ENCODE data around the gene GDF11. TPM values are rescaled to one million over a fixed set of nuclear protein-coding genes. Genes with fewer than 3 reads are reported as not detected.

Gene GDF11
- total and polyA plus RNA-seq, 2 of the 8 experiments (the other 6 are each of a cell fraction or from before 2014, with no cell fraction given): 12.1 to 15.1 TPM

- Histone ChIP-seq H2BK15ac (ENCODE audit: low read length) (no peak overlapping the region; the same call in 1 of the 2 replicates), H3K56ac (replicated peaks; ENCODE audit: insufficient read length, low read depth, low read length) (no peak overlapping the region), H3K14ac (ENCODE audit: insufficient read length) (no peak overlapping the region), H3K27me3 (replicated peaks in 1 of 4; ENCODE audit: control insufficient read depth in 3 of 4, extremely low read depth in 1 of 4, insufficient read depth in 3 of 4, low read length in 3 of 4) (no peaks in the 10 kb centered on the region; a peak in 2 of 7 replicates), H3K9me3 (ENCODE audit: insufficient read depth in 2 of 2, low read depth in 1 of 2, low read length in 1 of 2) (no peaks in the 10 kb centered on the region), H4K20me1 (replicated peaks in 1 of 2; ENCODE audit: control insufficient read depth in 1 of 2, insufficient read depth in 2 of 2, low read length in 2 of 2) (peaks cover 0 to 2% of the 10 kb centered on the region in 2 experiments), H2BK5ac (ENCODE audit: low read depth, low read length) (peak overlapping the region; percentile 76; the same call in 1 of the 2 replicates), H3K4me3 (ENCODE audit: extremely low read depth in 1 of 4, insufficient read depth in 2 of 4, low read depth in 3 of 4, low read length in 4 of 4) (peak overlapping the region; percentile 77 to 95 (median 87)), H3K4me2 (ENCODE audit: insufficient read depth in 1 of 2, low read depth in 2 of 2, low read length in 2 of 2) (peak overlapping the region; percentile 87 to 89), H2BK120ac (replicated peaks; ENCODE audit: low read depth, low read length) (no peak overlapping the region), H2BK12ac (ENCODE audit: low read depth, low read length) (peak overlapping the region; percentile 77; the same call in 1 of the 2 replicates), H3K9ac (replicated peaks in 1 of 4; ENCODE audit: extremely low read depth in 1 of 4, low read depth in 3 of 4, low read length in 3 of 4) (peak overlapping the region; percentile 55 to 63 (median 60)), H2AFZ (ENCODE audit: low read length) (no peak overlapping the region), H4K8ac (ENCODE audit: extremely low read depth, insufficient read depth, low read length) (no peak overlapping the region), H2AK5ac (ENCODE audit: low read depth, low read length) (no peak overlapping the region), H4K91ac (replicated peaks; ENCODE audit: insufficient read length, low read length) (no peak overlapping the region), H3K79me2 (ENCODE audit: control insufficient read depth in 1 of 2, insufficient read depth in 2 of 2, low read length in 2 of 2) (peaks cover 0 to 9% of the 10 kb centered on the region in 2 experiments; a peak in 1 of 4 replicates), H3K27ac (ENCODE audit: low read depth, low read length) (peak overlapping the region; percentile 60), H3K23ac (ENCODE audit: insufficient read length) (no peak overlapping the region), H2BK20ac (ENCODE audit: low read length) (0 out of 2 replicates have a peak overlapping the region, but pooled peaks have one; percentile 32), H3K23me2 (ENCODE audit: low read depth, low read length) (peaks cover 12% of the 10 kb centered on the region), H4K5ac (ENCODE audit: insufficient read length, low read depth, low read length) (peak overlapping the region; percentile 7), H3K36me3 (ENCODE audit: control insufficient read depth in 2 of 4, insufficient read depth in 4 of 4, low read length in 3 of 4) (0 out of 8 replicates have a peak, but pooled peaks cover 0 to 4% (median 0%) of the 10 kb centered on the region in 4 experiments), H3K4ac (replicated peaks; ENCODE audit: insufficient read length, low read depth, low read length) (no peak overlapping the region), H3K18ac (ENCODE audit: extremely low read depth, low read length) (peak overlapping the region; percentile 95), H3K79me1 (ENCODE audit: low read depth, low read length) (peaks cover 5% of the 10 kb centered on the region), H3K4me1 (replicated peaks in 1 of 4; ENCODE audit: control insufficient read depth in 3 of 4, insufficient read depth in 4 of 4, low read length in 3 of 4) (peaks cover 10 to 27% (median 19%) of the 10 kb centered on the region in 4 experiments)
- ChIA-PET POLR2A (ENCODE audit: partially characterized antibody) (interaction anchor here (0.9 to 8.3 kb wide), 10 partner anchors 8 to 126 kb away, joined by 3 to 103 read pairs (median 5); partner anchors contain the start of genes CD63, ITGA7 and MMP19), CTCF (ENCODE audit: partially characterized antibody) (interaction anchor here (0.5 to 11.1 kb wide), 8 partner anchors 10 to 362 kb away, joined by 3 to 229 read pairs (median 10); partner anchors contain the start of genes CD63 and ITGA7)
- DNase-seq (ENCODE audit: low read depth in 1 of 2, low spot score in 2 of 2) (no peak), FAIRE-seq (no peak)
- 4% methylated on average over 13 of the region's 13 CpGs; no CpG with 5 or more reads in 1 of the 2 experiments for WGBS, 2 experiments (ENCODE audit: extremely low coverage in 1 of 2, insufficient coverage in 1 of 2, insufficient read length in 1 of 2, insufficient replicate concordance in 2 of 2, low coverage in 1 of 2, low lambda C conversion rate in 2 of 2, missing lambda C conversion rate in 1 of 2)
- TF ChIP-seq BRCA1 (IDR thresholded peaks at IDR 0.05; ENCODE audit: low read depth, low read length) (no peak), GTF2F1 (IDR thresholded peaks at IDR 0.05; ENCODE audit: borderline replicate concordance, low read depth, low read length) (no peak), RXRA (IDR thresholded peaks at IDR 0.05; ENCODE audit: insufficient read depth, low read depth, low read length) (no peak), E2F6 (IDR thresholded peaks at IDR 0.05) (no peak), HDAC2 (IDR thresholded peaks at IDR 0.05; ENCODE audit: borderline replicate concordance in 1 of 2, low read depth in 2 of 2, low read length in 2 of 2) (no peak), SRF (IDR thresholded peaks at IDR 0.05; ENCODE audit: low read depth, low read length) (no peak)
Observed at GRCh38 chr12:55716582-55716957, 26.4 kb upstream of the GDF11 start.

Measured in H1 (cell line).